C4-2B (cell line): ENCODE results near the gene GTF2A1.

ENCODE experiments used
- CTCF ChIP-seq: fragments of 450-650 bp; conservative IDR thresholded peaks from 2 replicates; pipeline ENCODE4 v1.5.1; 2017; ENCODE audit warnings: mild to moderate bottlenecking
- ZFX ChIP-seq: fragments of 450-650 bp; IDR thresholded peaks from 2 replicates; pipeline ENCODE4 v1.6.1; 2017

GRCh38 chr14:81161749-81162148 lies 59.0 kb downstream of the GTF2A1 start:
- no peak for TF ChIP-seq CTCF
- TF ChIP-seq ZFX, result no peak
